Neuronal stem cell (in vitro differentiated cells): ENCODE data around the gene TTLL13.

Experiments
- DNase-seq: peaks from one replicate; pipeline ENCODE4 v3.0.0-alpha.2; 2013; ENCODE audit warnings: low spot score
- H2AFZ ChIP-seq: one replicate; pipeline ENCODE4 v1.6.1; 2013; ENCODE audit warnings: mild to moderate bottlenecking, low read length, inconsistent platforms
- H2AK5ac ChIP-seq: 2 replicates; pipeline ENCODE4 v1.6.1; 2013; ENCODE audit warnings: low read depth, mild to moderate bottlenecking, inconsistent platforms, low read length, moderate library complexity, mixed read lengths
- H2BK120ac ChIP-seq: 2 replicates; pipeline ENCODE4 v1.6.1; 2013; ENCODE audit warnings: low read depth, mild to moderate bottlenecking, inconsistent platforms, low read length, moderate library complexity, mixed read lengths
- H2BK12ac ChIP-seq: one replicate; pipeline ENCODE4 v1.6.1; 2013; ENCODE audit warnings: low read length, inconsistent platforms
- H2BK15ac ChIP-seq: 2 replicates; pipeline ENCODE4 v1.6.1; 2013; ENCODE audit warnings: mild to moderate bottlenecking, low read length, inconsistent platforms, mixed read lengths
- H2BK5ac ChIP-seq: one replicate; pipeline ENCODE4 v1.6.1; 2013; ENCODE audit warnings: inconsistent platforms, mild to moderate bottlenecking, low read length, moderate library complexity
- H3K14ac ChIP-seq: one replicate; pipeline ENCODE4 v1.6.1; 2013; ENCODE audit warnings: low read length, inconsistent platforms
- H3K18ac ChIP-seq: 2 replicates; pipeline ENCODE4 v1.6.1; 2013; ENCODE audit warnings: low read length, inconsistent platforms
- H3K23ac ChIP-seq: 2 replicates; pipeline ENCODE4 v1.6.1; 2013; ENCODE audit warnings: low read depth, mild to moderate bottlenecking, mixed read lengths, low read length, inconsistent platforms; ENCODE audit not compliant: poor library complexity
- H3K27ac ChIP-seq: replicated peaks from 3 replicates; pipeline ENCODE4 v1.5.1; 2013; ENCODE audit warnings: low read length, inconsistent platforms
- H3K27me3 ChIP-seq, 3 experiments: 2 replicates each; pipeline ENCODE4 v1.6.1; 2013; ENCODE audit warnings: low read length in 3 of 3, mild to moderate bottlenecking in 2 of 3, inconsistent platforms in 1 of 3, low read depth in 1 of 3, mixed read lengths in 1 of 3, moderate library complexity in 1 of 3; ENCODE audit not compliant: control insufficient read depth in 3 of 3, insufficient read depth in 3 of 3
- H3K36me3 ChIP-seq, 2 donors: replicated peaks in 1 of 2; 2 replicates each; pipeline ENCODE4 v1.6.1; 2013; ENCODE audit warnings: low read length in 2 of 2; ENCODE audit not compliant: control insufficient read depth in 2 of 2, insufficient read depth in 2 of 2
- H3K4ac ChIP-seq: 2 replicates; pipeline ENCODE4 v1.6.1; 2013; ENCODE audit warnings: inconsistent platforms, mild to moderate bottlenecking, low read length, moderate library complexity
- H3K4me1 ChIP-seq, 2 donors: 1 replicate in 1 of 2; 2 replicates in 1 of 2; pipeline ENCODE4 v1.6.1; 2013; ENCODE audit warnings: low read length in 2 of 2, low read depth in 1 of 2; ENCODE audit not compliant: control insufficient read depth in 2 of 2, insufficient read depth in 1 of 2
- H3K4me2 ChIP-seq: one replicate; pipeline ENCODE4 v1.6.1; 2013; ENCODE audit warnings: mild to moderate bottlenecking, low read length, inconsistent platforms; ENCODE audit not compliant: insufficient read depth, poor library complexity, severe bottlenecking
- H3K4me3 ChIP-seq, 2 donors: 2 replicates each; pipeline ENCODE4 v1.5.1; 2013; ENCODE audit warnings: low read length in 2 of 2, mild to moderate bottlenecking in 2 of 2, inconsistent platforms in 1 of 2, moderate library complexity in 1 of 2
- H3K79me1 ChIP-seq: one replicate; pipeline ENCODE4 v1.6.1; 2013; ENCODE audit warnings: low read depth, mild to moderate bottlenecking, inconsistent platforms, low read length, moderate library complexity
- H3K9ac ChIP-seq: one replicate; pipeline ENCODE4 v1.6.1; 2013; ENCODE audit warnings: mild to moderate bottlenecking, low read depth, low read length, inconsistent platforms; ENCODE audit not compliant: poor library complexity
- H3K9me3 ChIP-seq, 2 donors: replicated peaks in 1 of 2; 2 replicates each; pipeline versions ENCODE3 to v1.6.1; 2013; ENCODE audit warnings: low read length in 2 of 2, mild to moderate bottlenecking in 2 of 2, inconsistent platforms in 1 of 2, low read depth in 1 of 2, mixed read lengths in 1 of 2, moderate library complexity in 1 of 2; ENCODE audit not compliant: control insufficient read depth in 2 of 2, insufficient read depth in 1 of 2
- H4K8ac ChIP-seq: one replicate; pipeline ENCODE4 v1.6.1; 2013; ENCODE audit warnings: low read depth, mild to moderate bottlenecking, inconsistent platforms, low read length, moderate library complexity
- H4K91ac ChIP-seq: one replicate; pipeline ENCODE4 v1.6.1; 2013; ENCODE audit warnings: low read length, low read depth, mild to moderate bottlenecking, inconsistent platforms; ENCODE audit not compliant: poor library complexity
- WGBS, 2 donors: extraction: QIAGEN DNeasy Blood & Tissue Kit; methylation state at CpG; one replicate each; pipeline ENCODE4 v1.1.7; 2013; ENCODE audit warnings: missing lambda C conversion rate in 2 of 2, mixed read lengths in 1 of 2; ENCODE audit not compliant: insufficient read length in 2 of 2, insufficient replicate concordance in 1 of 2; ENCODE audit errors: extremely low coverage in 2 of 2; 5-methylcytosine and 5-hydroxymethylcytosine counted together

TTLL13 gene

DNA sequence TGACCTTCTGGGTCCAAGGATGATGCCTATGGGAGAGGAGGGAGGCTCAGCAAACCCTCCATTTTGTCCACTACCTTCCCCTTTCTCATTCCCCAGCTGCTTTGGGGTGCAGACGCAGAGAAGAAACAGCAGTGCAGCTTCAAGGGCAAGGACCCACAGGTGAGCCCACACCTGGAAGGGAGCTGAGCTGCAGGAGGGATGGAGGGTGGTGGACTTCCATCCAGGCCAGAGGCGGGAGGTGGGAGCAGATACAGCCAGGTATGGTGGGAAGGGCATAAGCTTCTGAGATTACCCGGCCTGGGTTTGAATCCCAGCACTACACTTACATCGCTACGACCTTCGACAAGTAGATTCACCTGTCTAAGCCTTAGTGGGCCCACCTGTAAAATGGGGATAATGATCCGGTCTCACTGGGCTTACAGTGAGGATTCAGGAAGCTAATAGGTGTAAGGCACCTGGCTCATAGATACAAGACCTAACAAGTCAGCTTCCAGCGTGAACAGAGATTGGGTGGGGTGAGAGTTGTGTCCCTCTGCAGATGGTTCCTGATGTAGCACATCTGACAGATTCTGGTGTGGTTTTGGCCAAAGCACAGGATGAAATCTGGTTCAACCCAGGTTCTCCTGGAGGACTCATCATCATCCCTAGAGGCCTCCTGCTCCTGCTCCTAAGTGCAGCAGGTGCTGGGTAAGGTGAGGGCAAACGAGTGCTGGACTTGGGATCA is 31.5 kb upstream of the TTLL13 start:
- Histone ChIP-seq H2AK5ac (no peak overlapping the region), H2BK5ac (no peak overlapping the region), H2BK12ac (no peak overlapping the region), H2AFZ (no peak overlapping the region), H3K14ac (no peak overlapping the region), H3K9me3 (no peaks in the 10 kb centered on the region), H3K79me1 (peaks cover 3% of the 10 kb centered on the region), H3K4me2 (no peak overlapping the region), H3K4me1 (peaks cover 0 to 3% of the 10 kb centered on the region in 2 donors), H3K18ac (no peak overlapping the region), H3K4me3 (no peak overlapping the region), H3K36me3 (peaks cover 7 to 22% of the 10 kb centered on the region in 2 donors), H3K27ac (no peak overlapping the region), H2BK120ac (no peak overlapping the region), H4K8ac (no peak overlapping the region), H2BK15ac (no peak overlapping the region), H3K4ac (no peak overlapping the region), H4K91ac (no peak overlapping the region), H3K9ac (peak overlapping the region; percentile 44), H3K23ac (peak overlapping the region; percentile 39), H3K27me3 (no peaks in the 10 kb centered on the region)
- no peak for DNase-seq
- no CpG with 5 or more reads among the region's 9 CpGs for WGBS, 2 donors

- H3K36me3 ChIP-seq = peaks cover 20 to 40% of the 10 kb centered on the region in 2 donors
- H2AK5ac ChIP-seq = peak overlapping the region; percentile 47
- H3K14ac ChIP-seq = no peak overlapping the region
- H2BK5ac ChIP-seq = no peak overlapping the region
- no peak overlapping the region for H3K4me2 ChIP-seq
- DNase-seq = peak; percentile 36
- H3K4me3 ChIP-seq = no peak overlapping the region
- H3K4ac ChIP-seq = no peak overlapping the region
- H3K27me3 ChIP-seq = no peaks in the 10 kb centered on the region
- H4K91ac ChIP-seq = no peak overlapping the region
- H3K23ac ChIP-seq = peak overlapping the region; percentile 86
- H3K79me1 ChIP-seq = peaks cover 3% of the 10 kb centered on the region
- no peak overlapping the region for H2BK12ac ChIP-seq
- H4K8ac ChIP-seq = no peak overlapping the region
- no peak overlapping the region for H3K9ac ChIP-seq
- no peaks in the 10 kb centered on the region for H3K9me3 ChIP-seq
- no peak overlapping the region for H2BK15ac ChIP-seq
- H2BK120ac ChIP-seq = no peak overlapping the region
- no peak overlapping the region for H2AFZ ChIP-seq
- H3K27ac ChIP-seq = no peak overlapping the region
- WGBS, 2 donors = no CpG with 5 or more reads among the region's 17 CpGs
- no peaks in the 10 kb centered on the region for H3K4me1 ChIP-seq
- no peak overlapping the region for H3K18ac ChIP-seq
Observed at GRCh38 chr15:90219421-90220141, 29.8 kb upstream of the TTLL13 start.

DNA sequence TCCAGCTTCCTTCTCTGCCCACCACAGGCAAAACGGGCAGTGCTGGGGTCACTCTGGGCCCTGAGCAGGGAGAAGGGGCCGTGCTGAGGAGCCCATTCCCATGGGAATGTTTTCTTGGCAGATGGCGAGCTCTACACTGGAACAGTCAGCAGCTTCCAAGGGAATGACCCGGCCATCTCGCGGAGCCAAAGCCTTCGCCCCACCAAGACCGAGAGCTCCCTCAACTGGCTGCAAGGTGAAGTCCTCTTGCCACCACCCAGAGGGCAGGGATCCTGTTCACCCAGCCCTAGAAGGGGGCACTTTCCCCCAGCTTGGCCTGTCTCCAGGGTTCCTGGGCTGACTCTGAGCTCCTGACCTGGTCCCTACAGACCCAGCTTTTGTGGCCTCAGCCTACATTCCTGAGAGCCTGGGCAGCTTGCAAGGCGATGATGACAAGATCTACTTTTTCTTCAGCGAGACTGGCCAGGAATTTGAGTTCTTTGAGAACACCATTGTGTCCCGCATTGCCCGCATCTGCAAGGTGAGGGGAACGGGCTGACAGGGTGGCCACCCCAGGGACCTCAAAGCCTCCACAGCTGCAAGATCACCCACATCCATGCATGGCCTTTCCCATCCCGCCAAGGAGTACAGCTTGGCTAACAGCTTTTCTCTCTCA is 28.0 kb upstream of the TTLL13 start:
- Histone ChIP-seq H3K9ac (peak overlapping the region; percentile 7), H3K18ac (no peak overlapping the region), H2BK15ac (no peak overlapping the region), H3K36me3 (peaks cover 31 to 56% of the 10 kb centered on the region in 2 donors), H3K9me3 (no peaks in the 10 kb centered on the region), H2BK5ac (peak overlapping the region; percentile 39), H3K27ac (no peak overlapping the region), H3K4me1 (no peaks in the 10 kb centered on the region), H3K23ac (no peak overlapping the region), H3K4me2 (no peak overlapping the region), H4K8ac (no peak overlapping the region), H3K79me1 (peaks cover 9% of the 10 kb centered on the region), H2AFZ (no peak overlapping the region), H4K91ac (no peak overlapping the region), H3K14ac (no peak overlapping the region), H2BK120ac (no peak overlapping the region), H3K4ac (no peak overlapping the region), H3K4me3 (no peak overlapping the region), H2BK12ac (no peak overlapping the region), H2AK5ac (peak overlapping the region; percentile 68), H3K27me3 (no peaks in the 10 kb centered on the region)
- no CpG with 5 or more reads among the region's 14 CpGs for WGBS, 2 donors
- DNase-seq = no peak

DNA sequence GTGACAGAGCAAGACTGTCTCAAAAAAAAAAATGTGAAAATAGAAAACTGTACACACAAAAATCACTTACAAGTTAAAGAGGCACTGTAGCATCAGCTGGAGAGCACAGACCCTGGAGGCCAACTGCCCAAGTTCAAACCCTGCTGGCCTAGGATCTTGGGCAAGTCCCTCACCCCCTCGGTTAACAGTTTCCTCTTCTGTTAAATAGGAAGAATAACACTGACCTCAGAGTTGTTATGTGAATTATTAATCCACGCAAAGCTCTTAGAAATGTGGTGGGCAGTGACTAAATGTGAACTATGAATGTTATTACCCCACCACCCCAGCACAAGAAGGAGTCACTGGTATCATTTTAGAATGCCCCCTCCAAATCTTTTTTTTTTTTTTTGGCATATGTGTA is 26.8 kb upstream of the TTLL13 start:
- Histone ChIP-seq H2AFZ (no peak overlapping the region), H2BK12ac (no peak overlapping the region), H3K14ac (no peak overlapping the region), H2AK5ac (no peak overlapping the region), H3K27ac (no peak overlapping the region), H3K4ac (no peak overlapping the region), H4K8ac (no peak overlapping the region), H3K23ac (no peak overlapping the region), H3K4me2 (no peak overlapping the region), H3K4me1 (no peaks in the 10 kb centered on the region), H3K9ac (no peak overlapping the region), H3K79me1 (peaks cover 11% of the 10 kb centered on the region), H2BK120ac (no peak overlapping the region), H3K27me3 (no peaks in the 10 kb centered on the region), H3K9me3 (no peaks in the 10 kb centered on the region), H2BK5ac (no peak overlapping the region), H3K4me3 (no peak overlapping the region), H2BK15ac (no peak overlapping the region), H3K36me3 (peaks cover 34 to 60% of the 10 kb centered on the region in 2 donors), H3K18ac (no peak overlapping the region), H4K91ac (no peak overlapping the region)
- WGBS, 2 donors = no CpG with 5 or more reads among the region's 2 CpGs
- DNase-seq = no peak
